Stimulated activated CD4-positive, alpha-beta T cell treated with anti-CD3 and anti-CD28 coated beads, Interleukin-1b, Interleukin-23, amount 100 ng/mL, for 24 hours (primary cell): ENCODE data around the gene SLC8A2.

Source experiments
- DNase-seq, 4 experiments: peaks; one replicate each; pipeline ENCODE4 v3.0.0-alpha.2; 2020; ENCODE audit warnings: low read depth in 4 of 4, low spot score in 1 of 4

SLC8A2 gene

DNA sequence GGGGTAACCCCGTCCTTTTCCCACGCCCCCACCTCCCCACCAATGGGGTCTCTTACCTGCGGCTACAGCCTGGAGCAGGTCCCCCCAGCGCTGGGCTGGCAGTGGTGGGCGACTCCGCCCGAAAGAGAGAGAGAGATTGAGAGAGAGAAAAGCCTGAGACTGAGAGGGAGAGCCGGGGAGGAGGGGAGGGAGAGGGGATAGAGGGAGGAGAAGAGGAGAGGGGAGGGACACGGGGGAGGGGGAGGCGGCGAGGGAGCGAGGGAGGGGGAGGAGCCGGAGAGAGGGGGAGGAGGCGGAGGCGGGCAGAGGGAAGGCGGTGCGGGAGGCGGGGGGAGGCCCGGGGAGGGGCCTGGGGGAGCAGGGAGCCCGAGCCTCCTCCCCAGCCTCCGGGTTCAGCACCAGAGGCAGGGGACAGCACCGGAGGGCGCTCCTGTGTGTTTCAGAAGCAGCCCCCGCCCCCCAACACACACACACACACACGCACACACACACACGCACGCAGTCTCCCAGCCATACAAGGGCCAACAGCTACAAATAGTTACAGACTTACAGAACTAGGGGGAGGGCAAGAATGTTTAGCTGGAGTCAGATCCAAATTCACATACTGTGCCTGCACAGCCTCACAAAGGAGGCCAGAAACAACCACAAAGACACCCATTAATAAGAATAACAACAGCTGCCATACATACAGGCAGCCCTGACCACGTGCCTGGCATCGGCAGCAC, at the start of gene SLC8A2:
Gene SLC8A2 (minus strand): TSS at position 161 of the 725 bp plus-strand sequence. CDS start 5,490 bp downstream, outside the sequence.
- peak in 3 of 4 experiments; percentile 25 to 40 (median 36) for DNase-seq

- no peak for DNase-seq
Measured at GRCh38 chr19:47520839-47521238, 49.1 kb upstream of the SLC8A2 start.

GRCh38 chr19:47520343-47520806, 48.7 kb upstream of the SLC8A2 start:
- DNase-seq, result no peak

DNA sequence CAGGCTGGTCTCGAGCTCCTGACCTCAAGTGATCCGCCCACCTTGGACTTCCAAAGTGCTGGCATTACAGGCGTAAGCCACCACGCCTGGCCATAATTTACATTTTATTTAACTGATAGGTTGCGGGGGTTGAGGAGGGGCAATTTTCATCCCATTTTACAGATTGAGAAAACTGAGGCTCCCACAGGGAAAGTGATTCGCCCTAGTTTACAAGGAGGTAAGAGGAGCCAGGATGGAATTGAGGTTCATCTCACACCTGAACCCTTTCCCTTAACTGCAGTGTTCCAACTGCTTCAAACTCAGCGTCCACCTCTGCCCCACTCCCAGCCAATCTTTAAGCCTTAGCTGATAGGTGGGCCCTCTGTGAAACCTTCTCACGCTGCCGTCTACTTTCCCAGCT, 47.2 kb upstream of the SLC8A2 start:
- DNase-seq, result no peak

GRCh38 chr19:47518139-47518538, 46.4 kb upstream of the SLC8A2 start:
- peak in 1 of 4 experiments; percentile 20 for DNase-seq

GRCh38 chr19:47514869-47515588, 43.3 kb upstream of the SLC8A2 start, which contains the start of gene NAPA:
TSS of gene NAPA (minus strand) at chr19:47515063. CDS start at chr19:47514940, 123 bp downstream.
- peak; percentile 100 for DNase-seq

GRCh38 chr19:47514151-47514868, 42.6 kb upstream of the SLC8A2 start:
- DNase-seq, result peak in 1 of 4 experiments; percentile 13

- no peak for DNase-seq
Measured at GRCh38 chr19:47512948-47513319, 41.2 kb upstream of the SLC8A2 start.

DNA sequence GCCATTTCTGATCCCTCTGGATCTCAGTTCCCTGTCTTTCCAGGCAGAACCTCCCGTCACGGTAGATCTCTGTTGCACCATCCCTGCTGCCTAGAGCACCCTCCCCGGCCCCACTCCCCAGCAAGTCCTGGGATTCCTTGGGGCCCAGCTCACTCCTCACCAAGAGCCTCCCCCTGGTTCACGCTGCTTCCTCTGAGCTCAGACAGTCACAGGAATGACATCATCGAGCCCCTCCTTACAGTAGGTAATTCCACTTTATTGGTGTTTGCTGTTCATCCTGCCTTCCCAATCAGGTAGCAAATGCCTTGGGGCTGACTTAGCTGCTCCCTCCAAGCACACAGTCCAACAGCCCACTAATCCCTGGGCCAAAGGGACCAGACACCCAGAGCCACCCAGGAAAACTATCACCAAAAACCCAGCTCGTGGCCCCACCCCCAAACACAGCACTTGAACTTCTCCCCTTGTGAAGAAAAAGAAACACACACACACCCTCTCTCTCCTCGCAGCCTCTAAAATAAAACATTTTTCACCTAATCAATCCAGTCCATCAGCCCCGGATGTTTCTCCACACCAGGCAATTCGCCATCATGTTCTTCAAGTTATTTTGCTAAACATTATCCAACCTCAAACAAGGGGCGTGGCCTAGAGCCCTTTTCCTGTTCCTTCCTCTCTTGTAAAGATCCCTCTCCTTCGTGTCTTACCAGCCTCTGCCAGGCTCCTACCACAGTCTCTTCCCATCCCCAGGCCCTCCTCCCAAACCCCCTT, 40.7 kb upstream of the SLC8A2 start:
- no peak for DNase-seq

DNA sequence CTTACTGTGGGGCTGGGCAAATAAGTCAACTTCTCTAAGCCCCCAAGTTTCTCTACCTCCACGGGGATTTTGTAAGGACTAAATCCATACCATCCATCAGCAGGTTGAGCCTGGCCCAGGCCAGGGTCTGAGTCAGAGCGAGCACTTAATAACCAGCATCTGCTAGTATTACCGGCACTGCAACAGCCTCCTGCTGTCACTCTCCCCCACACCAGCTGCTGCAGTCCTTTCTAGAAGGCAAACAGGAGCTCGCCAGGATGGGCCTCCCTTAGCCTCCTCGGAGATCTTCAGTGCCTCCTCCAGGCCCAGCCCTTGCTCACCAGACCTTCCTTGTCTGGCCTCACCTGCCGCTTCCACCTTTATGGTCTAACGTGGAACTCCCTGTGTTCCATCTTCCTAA, 40.0 kb upstream of the SLC8A2 start:
- DNase-seq, result no peak

DNA sequence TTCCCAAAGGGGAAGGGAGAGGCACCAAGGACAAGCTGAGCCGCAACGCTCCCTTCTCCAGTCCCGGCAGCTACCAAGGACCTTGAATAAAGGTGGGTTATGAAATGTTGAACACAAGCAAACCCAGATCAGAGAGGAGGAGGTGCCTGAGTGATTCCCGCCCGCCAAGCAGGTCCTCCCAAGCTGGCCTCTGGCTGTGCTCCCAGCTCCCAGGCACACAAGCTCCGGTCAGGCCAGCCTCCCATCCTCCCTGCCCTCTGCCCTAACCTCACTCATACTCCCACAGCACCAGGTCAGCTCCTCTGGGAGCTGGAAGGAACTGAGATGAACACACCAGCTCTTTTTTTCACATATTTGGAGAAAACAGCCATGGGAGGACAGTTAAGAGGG, 39.4 kb upstream of the SLC8A2 start:
- DNase-seq, result no peak

- no peak for DNase-seq
Measured at GRCh38 chr19:47510516-47511127, 38.9 kb upstream of the SLC8A2 start.

DNA sequence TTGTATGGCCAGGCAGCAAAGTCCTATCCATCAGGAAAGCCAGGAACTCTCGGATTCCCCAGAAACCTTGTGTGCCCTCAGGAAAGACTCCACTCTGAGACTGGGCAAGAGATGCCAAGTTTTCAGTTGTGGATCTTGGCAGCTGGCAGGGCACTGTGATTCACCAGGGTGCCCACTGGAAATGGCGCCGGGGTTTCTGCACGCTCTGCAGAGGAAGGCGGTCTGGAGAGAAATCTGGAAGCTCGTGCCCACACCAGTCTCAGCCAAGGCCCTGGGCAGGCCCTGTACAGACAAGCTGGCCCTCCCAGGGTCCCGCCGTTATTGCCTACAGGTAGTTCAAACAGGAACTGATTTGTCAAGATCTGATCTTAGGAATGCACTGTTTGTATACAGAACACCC, 38.3 kb upstream of the SLC8A2 start:
- no peak for DNase-seq

DNA sequence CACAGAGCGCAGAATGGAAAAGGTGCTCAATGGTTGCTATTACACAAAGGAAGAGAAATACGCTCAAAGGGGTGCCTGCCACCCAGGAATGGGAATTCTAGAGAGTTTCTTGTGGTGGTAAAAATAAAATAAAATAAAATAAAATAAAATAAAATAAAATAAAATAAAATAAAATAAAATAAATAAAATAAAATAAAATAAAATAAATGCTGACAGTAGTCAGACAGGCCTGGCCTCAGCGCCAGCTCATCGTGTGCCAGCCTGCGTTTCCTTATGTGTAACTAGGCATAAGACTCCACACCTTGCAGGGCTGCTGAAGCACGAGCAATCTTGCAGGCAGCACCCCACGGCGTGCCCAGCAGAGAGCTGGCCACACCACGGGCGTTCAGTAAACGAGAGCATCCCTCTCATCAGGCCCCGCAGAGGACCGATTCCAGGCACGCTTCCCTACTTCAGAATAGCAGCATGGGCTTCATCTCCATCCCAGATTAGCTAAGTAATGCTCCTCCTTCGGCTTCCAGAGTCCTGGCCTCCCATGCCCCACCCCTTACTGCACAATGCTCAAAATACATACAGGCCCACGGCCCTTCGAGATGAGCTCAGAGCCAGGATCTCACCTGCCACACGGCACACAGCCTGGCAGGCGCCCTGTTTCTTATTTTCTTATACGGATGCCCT, 37.6 kb upstream of the SLC8A2 start:
- no peak for DNase-seq

DNA sequence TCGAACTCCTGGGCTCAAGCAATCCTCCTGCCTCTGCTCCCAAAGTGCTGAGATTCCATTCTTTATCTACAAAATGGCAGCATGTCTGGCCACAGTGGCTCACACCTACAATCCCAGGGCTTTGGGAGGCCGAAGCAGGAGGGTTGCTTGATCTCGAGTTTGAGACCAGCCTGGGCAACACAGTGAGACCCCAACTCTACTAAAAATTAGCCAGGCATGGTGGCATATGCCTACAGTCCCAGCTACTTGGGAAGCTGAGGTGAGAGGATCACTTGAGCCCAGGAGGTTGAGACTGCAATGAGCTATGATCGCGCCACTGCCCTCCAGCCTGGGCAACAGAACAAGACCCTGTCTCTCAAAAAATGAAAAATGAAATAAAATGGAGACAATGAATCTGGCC, 37.0 kb upstream of the SLC8A2 start:
- DNase-seq, result no peak

GRCh38 chr19:47507924-47508553, 36.3 kb upstream of the SLC8A2 start:
- DNase-seq, result no peak

DNA sequence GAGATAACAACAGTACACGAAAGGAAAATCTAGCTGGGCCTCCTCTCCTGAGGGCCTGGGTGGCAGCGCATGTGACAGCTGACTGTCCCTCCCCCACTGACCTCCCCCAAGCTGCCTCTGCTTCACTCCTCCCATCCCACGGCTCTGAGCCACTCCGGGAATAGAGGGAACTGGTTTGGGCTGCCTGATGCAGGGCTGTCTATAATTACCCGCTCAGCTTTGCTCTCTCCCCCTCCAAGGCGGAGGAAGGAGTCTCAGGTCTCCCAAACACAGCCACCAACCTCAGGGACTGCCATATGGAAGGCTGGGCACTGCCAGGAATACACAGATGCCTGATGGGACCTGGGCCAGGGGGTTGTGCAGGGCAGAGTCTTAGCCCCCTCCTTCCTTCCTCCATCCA, 35.3 kb upstream of the SLC8A2 start:
- no peak for DNase-seq

- DNase-seq, result no peak
Measured at GRCh38 chr19:47506459-47506858, 34.8 kb upstream of the SLC8A2 start.

GRCh38 chr19:47505506-47505905, 33.8 kb upstream of the SLC8A2 start:
- no peak for DNase-seq

DNA sequence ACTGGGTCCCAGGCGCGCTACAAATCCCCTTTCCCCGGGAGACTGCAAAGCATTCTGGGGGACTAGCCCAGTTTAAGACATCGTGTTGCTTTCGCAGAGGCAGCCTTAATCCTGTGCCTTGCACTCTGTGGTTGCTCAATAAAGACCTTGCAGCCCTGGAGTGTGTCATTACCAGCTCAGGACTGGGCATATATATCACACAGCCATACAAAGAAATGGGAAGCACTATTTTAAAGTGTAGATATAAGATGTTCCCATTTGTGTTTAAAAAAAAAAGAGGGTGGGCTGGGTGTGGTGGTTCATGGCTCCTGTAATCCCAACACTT, 32.1 kb upstream of the SLC8A2 start:
- DNase-seq, result no peak
